M059J (cell line): ENCODE data around the gene EMILIN3. TPM values are rescaled to one million over a fixed set of nuclear protein-coding genes. Genes with fewer than 3 reads are reported as not detected.
A peak's percentile ranks its signal among the peaks of the same experiment; 100 is the strongest.

Experiments used
- DNase-seq: peaks from one replicate; pipeline ENCODE4 v3.0.0-alpha.2; 2012; ENCODE audit warnings: low read depth
- total RNA-seq: library from RNA; depleted of rRNA; stranded (reverse); fragments of >200 nt; shearing (Covaris generic); gene quantifications from 2 replicates; pipeline ENCODE4 v1.2.3, GENCODE V29; 2014; rRNA removed

The EMILIN3 gene, protein sequence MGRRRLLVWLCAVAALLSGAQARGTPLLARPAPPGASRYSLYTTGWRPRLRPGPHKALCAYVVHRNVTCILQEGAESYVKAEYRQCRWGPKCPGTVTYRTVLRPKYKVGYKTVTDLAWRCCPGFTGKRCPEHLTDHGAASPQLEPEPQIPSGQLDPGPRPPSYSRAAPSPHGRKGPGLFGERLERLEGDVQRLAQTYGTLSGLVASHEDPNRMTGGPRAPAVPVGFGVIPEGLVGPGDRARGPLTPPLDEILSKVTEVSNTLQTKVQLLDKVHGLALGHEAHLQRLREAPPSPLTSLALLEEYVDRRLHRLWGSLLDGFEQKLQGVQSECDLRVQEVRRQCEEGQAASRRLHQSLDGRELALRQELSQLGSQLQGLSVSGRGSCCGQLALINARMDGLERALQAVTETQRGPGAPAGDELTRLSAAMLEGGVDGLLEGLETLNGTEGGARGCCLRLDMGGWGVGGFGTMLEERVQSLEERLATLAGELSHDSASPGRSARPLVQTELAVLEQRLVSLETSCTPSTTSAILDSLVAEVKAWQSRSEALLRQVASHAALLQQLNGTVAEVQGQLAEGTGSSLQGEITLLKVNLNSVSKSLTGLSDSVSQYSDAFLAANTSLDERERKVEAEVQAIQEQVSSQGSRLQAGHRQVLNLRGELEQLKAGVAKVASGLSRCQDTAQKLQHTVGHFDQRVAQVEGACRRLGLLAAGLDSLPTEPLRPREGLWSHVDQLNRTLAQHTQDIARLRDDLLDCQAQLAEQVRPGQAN
- not detected in 2 replicates for total RNA-seq

DNA sequence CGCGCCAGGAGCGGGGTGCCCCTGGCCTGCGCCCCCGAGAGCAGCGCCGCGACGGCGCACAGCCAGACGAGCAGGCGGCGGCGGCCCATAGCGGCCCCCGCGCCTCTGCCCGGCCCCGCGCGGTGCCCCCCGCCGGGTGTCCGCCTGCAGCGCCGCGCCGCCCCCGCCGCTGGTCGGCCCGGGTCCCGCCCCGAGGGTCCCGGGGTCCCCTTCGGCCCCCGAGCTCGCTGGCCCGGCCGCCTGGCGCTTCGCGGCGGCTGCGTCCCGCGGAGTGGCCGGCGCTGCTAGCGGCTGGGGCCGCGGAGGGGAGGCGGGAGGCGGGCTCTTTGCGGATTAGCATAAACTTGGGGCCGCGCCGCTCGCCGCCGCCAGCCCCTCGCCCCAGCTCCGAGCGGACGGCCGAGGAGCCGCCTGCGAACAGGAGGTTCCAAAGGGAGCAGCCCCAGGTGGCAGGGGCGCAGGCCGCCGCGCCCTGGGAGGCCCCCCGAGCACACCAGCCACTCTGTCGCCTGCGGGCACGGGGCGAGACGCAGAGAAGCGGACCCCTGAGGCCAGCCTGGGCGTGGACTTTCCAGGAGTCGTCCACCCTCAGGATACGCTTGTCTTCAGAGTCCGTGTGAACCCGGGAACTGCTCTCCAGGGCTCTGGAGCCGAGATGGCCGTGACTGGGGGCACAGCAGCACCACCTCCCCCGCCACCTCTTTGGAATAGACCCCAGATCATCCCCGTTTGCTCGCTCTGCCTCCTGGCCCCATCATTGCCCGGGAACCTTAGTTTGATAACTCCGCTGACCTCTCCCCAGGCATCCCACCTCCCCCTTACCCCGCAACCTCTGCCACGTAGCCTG, at the start of gene EMILIN3:
Gene EMILIN3, minus strand, starts transcription at position 273 of the 847 bp plus-strand sequence. Its CDS starts 184 bp downstream, at position 89.
- no peak for DNase-seq

DNA sequence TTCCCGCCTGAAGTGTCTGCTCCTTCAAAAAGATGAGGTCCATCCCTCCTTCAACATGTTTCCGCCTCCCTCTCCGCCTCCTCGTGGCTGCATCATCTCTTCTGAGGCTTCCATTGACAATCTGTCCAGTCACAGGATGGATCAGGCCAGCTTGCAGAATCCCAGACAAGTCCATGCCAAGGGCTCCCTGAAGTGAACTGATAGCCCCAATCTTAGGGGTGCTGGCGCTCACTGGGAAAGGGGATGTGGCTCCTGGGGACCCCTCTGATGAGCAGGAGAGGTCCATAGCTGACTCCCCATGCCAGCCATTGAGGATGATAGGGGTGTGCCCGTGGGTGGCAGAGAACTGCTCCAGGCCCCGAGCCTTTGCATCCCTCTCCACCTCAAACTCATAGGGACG, 48.6 kb upstream of the EMILIN3 start:
- no peak for DNase-seq

DNA sequence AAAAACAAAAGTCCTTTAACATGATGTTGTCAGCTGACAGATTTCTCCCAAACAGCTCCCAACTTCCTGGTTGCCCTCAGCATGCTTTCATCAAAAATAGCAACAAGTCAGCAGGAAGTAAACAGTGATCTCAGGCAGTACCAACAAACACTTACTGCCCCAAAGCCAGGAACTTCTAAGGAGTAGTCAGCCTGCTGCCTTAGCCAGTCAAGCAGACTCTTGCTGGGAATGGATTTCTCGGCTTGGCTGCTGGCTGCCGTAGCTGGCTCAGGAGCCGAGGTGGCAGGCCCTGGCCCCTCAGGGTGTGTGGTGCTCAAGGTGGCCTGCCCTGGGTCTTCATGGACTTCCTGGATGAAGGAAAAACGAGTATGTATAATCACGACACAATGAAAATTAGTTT, 46.6 kb upstream of the EMILIN3 start:
- DNase-seq: no peak

DNA sequence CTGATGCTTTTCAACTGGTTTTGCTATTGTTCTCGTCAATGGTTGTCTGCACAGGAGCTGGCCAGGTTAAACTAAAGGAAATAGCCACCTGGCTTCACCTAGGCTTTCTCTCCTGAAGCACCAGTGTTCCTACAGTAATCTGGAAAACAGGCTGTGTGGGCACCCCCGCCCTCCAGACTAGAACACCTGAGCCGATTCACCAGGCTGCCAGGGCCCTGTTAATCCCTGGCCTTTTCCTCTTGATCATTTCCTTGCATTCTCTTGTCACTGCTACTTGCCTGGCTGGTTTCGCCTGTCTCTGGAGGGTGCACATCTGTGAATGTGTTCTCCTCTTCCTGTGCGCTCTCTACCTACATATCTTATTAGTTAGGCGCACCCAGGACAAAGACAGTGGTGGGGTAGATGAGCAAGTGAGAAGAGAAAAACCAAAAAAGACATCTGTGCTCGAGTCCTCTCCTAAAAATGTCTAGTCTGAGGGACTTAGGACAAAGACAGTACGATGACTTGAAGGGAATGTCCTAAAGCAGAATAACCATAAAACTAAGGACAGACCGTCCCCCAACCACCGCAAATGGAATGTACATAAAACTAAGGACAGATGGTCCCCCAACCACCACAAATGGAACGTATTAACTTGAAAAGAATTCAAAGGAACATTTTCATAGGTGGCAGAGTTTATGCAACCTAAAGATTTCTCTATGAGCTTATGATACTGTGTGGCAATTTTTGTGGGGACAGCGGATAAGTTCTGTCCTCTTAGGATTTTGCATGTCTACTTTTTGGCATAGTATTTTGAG, 45.9 kb upstream of the EMILIN3 start:
- DNase-seq: no peak

DNA sequence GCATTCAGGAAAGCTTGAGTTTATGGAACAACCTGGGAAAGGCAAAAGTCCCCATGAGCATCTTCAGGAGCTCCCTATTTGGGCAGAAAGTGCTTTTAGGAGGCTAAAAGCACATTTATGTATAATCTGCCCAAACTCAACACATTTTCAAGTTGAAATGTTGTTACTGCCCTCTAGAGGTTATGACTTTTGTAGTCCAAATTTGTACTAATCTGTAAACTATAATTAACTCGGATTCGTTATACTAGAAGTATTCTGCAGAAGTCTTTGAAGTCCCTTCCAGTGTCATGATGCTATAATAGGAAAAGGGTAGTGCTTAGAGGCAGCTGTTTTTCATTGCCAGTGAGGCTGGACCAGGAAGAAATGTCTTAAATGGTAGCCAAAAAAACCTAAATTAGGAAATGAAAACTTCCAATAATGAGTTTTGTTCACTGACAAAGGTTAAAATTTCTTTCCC, 44.8 kb upstream of the EMILIN3 start:
- peak; percentile 27 for DNase-seq

DNA sequence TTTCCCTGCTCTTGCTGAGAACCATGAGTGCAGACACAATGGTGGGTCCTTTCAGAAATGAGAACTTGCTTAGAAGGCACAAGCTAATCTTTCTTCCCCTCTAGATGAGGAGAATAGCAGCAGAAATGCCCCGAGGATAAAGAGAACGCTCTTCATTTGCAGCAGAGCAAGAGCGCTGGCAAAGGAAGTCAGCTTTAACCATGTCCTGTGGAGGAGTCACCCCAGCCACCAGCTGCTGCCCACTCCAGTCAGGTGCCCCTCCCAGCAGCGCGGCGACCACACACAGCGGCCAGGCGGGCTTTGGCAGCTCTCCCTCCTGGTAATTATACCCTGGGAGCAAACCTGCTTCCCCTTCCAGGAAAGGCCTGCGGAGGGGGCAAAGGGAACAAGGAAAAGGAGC, 42.4 kb upstream of the EMILIN3 start:
- peak; percentile 16 for DNase-seq

DNA sequence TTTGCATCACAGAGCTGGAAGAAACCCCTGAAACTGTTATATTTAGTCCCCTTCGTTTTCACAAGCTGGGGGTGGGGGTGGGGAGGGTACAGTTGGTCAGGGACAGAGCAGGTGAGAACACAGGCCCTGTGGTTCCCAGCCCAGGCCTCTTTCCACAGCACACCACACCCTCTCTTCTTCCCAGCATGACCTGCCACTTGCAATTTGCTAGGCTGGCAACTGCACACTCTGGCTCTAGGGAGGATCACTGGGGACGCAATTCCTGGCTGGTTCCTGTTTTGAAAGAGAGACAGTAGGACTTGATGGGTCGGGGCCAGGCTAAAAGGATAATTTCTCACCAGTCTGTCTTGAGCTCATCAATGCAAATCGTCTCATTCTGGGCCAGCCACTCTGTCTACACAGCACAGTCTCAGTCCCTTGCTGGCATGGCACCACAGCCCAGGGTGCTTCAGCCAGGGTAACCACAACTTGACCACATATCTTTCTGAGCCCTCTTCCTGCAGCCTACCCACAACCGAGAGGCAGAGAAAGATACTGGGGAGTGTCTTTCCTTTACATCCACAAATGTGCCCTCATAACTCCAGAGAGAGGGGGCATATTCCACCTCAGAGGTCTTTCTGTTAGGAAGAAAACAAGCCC, 41.7 kb upstream of the EMILIN3 start:
- peak; percentile 25 for DNase-seq

DNA sequence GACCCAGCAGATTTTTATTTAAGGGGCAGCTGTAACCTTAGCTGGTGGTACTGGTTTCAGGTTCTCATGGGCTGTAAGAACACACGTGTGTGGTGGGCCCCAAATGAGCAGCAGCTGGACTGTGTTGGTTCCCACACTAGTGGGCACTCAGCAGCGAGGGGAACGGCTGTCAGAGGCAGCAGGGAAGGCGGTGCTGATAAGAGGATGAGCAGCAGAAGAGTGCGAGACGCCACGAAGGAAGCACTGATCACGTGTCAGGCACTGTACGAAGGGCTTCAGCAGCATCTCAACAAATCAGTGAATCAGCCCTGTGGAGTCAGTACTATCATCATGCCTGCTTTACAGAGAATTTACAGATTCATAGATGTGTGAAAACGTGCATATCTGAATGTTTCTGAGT, 41.0 kb upstream of the EMILIN3 start:
- no peak for DNase-seq

DNA sequence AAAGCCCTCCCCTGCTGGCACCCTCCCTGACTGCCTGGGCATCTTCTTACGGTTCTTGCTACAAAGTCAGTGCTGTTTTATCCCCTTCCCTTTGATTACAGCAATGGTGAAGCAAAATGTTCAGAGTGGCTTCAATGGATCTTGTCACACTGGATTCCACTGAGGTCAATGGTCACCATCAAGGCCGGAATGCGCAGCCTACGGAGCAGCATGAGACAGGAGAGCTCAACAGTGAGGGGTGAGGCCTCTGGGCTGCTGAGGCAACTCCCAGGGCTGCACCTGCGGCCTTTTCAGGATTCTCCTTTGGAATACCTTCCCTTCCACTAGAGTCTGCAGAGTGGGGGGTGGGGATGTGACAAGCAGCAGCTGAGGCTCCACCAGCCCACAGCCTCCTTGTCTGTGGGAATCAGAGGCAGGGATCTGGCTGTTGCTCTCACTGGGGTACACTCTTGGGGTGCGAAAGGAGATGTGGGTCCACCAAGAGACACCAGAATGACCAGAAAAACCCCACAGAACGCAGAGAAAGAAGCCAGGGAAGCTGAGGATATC, 40.4 kb upstream of the EMILIN3 start:
- no peak for DNase-seq

DNA sequence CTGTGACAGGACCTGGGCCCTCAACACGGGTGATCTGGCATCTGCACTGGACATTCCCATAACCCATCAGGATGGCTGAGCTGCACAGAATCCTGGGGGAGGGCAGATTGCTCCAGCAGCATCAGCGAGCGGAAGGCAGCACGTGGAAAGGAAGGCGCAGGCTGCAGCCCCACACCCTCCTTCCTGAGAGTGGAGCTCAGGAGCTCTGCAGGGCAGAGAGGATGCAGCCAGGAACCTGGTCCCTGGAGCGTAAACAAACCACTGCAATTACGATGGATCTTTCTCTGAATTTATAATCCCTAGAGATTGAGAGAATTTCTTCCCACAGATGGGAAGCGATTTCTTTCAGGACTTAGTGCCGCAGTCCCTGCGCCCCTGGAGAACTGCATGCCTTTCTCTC, 39.7 kb upstream of the EMILIN3 start:
- no peak for DNase-seq

DNA sequence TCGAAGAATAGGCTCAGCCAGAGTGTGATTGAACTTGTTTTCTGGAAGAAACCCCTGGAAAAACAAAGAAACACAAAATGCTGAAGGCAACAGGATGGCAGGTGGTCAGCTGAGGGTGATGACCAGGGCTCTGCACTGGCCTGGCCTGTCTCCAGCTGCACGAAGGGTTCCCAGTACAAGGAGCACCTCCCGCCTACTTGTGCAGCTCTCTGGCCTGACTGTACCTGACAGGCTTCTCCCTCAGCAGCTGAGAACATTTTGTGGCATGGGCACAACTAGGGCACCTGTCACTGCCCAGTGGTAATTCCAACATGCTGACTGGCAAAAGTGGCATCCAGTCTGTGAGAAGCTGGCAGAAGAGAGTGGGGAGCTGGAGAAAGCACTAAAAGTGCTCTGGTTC, 38.8 kb upstream of the EMILIN3 start:
- DNase-seq: no peak

DNA sequence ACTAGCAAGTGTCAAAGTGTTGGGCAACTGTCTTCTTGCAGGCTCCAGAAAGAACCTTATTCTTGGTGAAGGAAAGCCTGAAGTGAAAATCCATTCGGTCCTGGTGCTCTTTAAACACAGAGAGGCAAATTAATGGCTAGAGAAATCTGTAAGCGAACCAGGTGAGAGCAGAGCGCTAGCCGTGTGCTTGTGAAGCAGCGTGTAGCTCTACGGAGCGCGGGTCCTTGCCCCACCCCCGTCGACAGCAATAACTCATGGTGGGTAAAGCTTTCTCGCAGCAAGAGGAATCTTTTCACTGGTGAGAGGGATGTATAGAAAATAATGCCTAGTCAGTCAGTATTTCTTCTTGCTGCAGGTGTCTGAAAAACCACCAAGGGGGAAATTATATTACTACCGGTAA, 37.0 kb upstream of the EMILIN3 start:
- DNase-seq: no peak

DNA sequence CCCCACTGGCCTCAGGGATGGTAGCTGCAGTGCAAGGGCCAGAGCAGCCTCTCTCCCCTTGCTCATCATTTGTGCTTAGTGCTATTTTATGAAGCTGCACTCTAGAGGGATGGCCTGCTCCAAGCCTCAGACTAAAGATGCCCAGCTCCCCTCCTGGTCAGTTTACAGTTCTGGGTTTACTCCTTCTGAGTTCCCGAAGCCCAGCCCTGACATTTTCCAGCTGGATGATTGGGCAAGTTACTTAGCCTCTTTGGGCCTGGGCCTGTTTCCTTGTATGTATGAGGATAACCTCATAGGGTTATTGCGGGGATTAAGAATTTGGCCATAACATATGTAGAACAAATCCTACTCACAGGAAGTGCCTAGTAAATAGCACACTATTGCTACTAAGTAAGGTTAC, 31.8 kb upstream of the EMILIN3 start:
- DNase-seq: no peak

DNA sequence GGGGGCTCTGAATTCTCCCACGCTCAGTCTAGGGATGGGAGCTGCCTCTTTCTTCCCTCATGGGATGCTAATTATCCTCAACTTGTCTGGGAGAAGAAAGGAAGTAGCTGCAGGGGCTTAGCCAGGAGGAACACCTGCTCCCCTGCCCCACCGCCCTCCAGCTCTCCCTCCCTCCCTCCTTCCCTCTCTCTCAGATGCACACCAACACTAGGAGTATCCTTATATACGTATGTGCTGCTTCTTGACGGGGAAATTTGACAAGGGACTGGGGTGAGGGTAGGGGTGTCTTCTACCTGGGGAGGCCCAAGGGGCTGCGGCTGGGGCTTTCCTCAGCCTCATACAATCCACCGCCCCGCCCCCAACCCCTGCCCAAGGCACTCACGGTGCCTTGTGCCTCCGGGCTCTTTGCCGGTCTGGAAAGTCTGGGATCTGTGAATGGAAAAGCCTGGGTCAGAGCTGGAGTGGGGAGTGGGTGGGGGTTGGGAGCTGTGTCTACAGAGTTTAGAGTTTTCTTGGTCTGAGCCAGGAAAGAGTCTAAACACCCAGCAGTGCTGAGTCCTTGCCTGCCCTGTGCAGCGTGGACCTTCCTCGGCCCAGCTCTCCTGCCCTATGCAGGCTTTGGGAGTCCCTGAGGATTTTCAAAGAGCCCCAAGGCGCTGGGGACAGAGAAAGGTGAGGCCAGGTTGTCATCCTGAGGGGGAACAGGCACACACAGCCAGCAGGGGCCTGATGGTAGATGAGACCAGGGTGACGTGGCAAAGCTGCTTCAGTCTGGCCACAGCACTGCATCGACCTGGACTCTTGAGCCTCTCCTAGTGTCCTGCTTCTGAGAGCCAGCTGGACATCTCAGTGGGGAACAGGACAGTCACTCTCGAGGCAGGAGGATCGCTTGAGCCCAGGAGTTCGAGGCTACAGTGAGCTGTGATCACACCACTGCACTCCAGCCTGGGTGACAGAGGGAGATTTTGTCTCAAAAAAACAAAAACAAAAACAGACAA, 29.3 kb upstream of the EMILIN3 start:
- DNase-seq: peak; percentile 38

DNA sequence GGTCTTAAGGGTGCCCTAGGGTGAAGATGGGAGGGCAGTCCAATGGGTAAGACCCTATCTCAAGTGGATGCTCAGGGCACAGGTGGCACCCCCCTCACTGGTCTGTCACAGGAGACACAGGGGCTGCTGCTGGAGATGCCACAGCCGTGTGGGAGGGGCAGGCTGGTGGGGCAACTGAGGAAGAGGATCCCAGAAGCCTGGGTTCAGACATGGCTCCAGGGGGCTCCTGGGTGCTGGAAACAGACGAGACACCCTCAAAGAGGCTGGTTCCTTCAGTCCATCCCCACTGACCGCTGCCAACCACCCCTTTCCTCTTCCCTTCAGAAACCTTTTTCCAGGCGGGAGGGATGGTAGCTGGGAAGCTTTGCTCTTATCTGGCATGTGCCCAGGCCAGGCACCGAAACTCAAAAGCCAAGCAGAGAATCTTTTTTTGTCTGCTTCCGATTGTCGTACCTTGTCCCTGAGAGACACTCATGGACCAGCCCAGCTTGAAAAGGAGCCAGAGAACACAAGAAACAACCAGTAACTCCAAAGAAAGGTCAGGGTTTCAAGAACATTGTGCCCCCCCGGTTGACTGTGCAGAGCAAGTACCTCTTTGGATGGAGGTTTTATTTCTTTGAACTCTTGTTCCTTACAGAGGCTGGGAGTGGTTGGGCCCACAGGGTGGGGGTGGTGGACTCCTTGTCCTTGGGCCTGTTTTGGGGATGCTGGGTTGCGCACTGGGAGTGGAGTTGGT, 28.5 kb upstream of the EMILIN3 start:
- no peak for DNase-seq

DNA sequence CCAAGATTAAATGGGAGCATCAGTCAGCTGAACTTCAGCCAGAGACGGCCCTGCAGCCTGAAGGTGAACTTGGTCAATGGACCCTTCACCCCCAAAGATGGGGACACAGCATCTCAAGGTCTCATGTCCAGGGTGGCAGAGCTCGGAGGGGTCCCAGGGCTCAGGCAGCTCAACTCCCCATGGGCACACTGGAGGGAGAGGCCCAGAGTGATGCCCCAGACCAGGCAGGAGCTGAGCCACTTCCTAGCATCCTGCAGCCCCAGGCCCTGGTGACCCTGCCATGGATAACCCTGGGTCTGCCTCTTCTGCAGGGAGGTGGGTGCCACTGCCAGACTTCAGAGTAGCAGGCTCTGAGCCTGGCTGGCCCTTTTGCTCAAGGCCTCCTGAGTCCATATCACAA, 27.5 kb upstream of the EMILIN3 start:
- DNase-seq: no peak

DNA sequence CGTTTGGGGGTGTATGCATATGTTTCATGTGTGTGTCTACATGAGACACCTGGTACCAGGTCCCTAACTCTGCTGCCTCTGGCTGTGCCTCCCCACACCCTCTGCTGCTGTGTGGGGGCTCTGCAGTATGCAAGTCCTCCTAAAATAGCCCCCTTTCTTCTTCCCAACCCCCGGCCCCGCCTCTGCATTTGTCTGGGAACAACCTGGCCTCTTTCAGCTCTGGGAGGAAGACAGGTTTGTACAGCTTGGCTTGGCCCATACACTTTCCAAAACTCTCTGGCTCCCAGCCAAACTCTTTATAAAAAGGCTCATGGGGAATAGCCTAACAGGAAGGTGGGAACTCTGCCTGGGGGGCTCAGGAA, 27.1 kb upstream of the EMILIN3 start:
- DNase-seq: no peak

DNA sequence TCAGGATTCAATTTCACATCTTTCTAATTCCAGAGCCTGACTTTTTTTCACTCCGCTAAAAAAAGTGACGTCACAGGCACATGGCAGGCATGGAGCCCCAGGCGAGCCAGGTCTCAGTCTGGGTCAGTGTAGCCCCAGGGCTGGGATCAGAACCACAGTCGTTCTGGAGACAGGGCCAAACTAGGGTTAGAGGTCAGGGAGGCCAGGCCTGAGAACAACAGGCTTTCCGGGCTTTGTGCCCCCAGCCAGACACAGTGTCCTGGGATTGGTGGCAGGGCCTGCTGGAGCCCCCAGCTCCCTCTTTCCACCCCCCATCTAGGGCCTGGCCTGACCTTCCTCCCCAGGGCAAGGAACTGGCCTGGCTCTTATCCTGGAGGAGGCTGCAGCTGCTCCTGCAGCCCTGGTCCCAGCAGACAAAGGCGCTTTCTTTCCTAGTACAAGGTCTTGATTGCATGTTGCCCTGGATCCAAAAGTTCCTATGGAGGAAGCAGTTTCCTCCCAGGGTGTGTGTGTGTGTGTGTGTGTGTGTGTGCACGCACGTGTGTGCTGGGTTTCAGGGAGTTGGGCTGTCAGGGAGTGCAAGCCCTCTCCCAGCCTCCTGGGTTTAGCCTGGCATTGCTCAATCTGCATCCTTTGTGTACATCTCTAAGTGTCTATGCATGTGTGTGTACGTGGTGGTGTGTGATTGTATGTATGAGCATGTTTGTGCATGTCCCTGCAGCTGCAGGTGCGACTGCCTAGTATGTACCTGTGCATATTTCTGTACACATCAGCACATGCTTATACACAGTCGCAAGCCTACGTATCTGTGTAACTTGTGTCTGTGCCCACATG, 26.5 kb upstream of the EMILIN3 start:
- peak; percentile 69 for DNase-seq
